Activated T-cell treated with anti-CD3 and anti-CD28 coated beads, Interleukin-2, amount 50 U/mL, for 4 hours (primary cell): Measurements from ENCODE around the gene HTR5A. TPM values are rescaled to one million over a fixed set of nuclear protein-coding genes. Genes with fewer than 3 reads are reported as not detected.
"Not testable (repeated sequence)": the region's sequence is repeated elsewhere in the genome, so short reads cannot be mapped to it uniquely, and the experiment has no call there.

Experiments used
- ATAC-seq, 2 donors: fragments of 200-7000 bp; cut with Tn5 transposase; one replicate each; pipeline ENCODE4 v1.10.0; 2021
- DNase-seq: peaks from one replicate; pipeline ENCODE4 v3.0.0-alpha.2; 2020
- H3K27me3 Mint-ChIP-seq: one replicate; pipeline ENCODE4 v1.8.0; 2021; ENCODE audit warnings: low read depth, mixed read lengths
- H3K36me3 Mint-ChIP-seq: one replicate; pipeline ENCODE4 v1.8.0; 2022; ENCODE audit warnings: mixed read lengths; ENCODE audit not compliant: insufficient read depth
- H3K4me1 Mint-ChIP-seq: one replicate; pipeline ENCODE4 v1.8.0; 2021; ENCODE audit warnings: low read depth, mixed read lengths
- H3K4me3 Mint-ChIP-seq: one replicate; pipeline ENCODE4 v1.8.0; 2021; ENCODE audit warnings: mild to moderate bottlenecking, moderate library complexity, mixed read lengths
- H3K9me3 Mint-ChIP-seq: one replicate; pipeline ENCODE4 v1.8.0; 2021; ENCODE audit warnings: mixed read lengths
- total RNA-seq, 3 donors: library from RNA; stranded (reverse); gene quantifications; one replicate each; pipeline ENCODE4 v1.2.1, GENCODE V29; 2021

The HTR5A gene
- total RNA-seq = not detected

GRCh38 chr7:155069992-155070751, at the start of gene HTR5A:
TSS of gene HTR5A (plus strand) at chr7:155070324. CDS start at chr7:155070900, 576 bp downstream.
- Mint-ChIP-seq H3K4me1 (no peaks in the 10 kb centered on the region), H3K4me3 (no peak within 1 kb of the TSS), H3K9me3 (no peaks in the 10 kb centered on the region), H3K27me3 (peaks cover 58% of the 10 kb centered on the region), H3K36me3 (no peaks in the 10 kb centered on the region)
- ATAC-seq (peak; percentile 98 to 99), DNase-seq (peak; percentile 60)

GRCh38 chr7:155020996-155021395, 49.1 kb upstream of the HTR5A start:
- H3K27me3 Mint-ChIP-seq = peaks cover 9% of the 10 kb centered on the region
- ATAC-seq = no peak
- H3K4me3 Mint-ChIP-seq = no peak overlapping the region
- no peaks in the 10 kb centered on the region for H3K4me1 Mint-ChIP-seq
- DNase-seq = no peak
- no peaks in the 10 kb centered on the region for H3K9me3 Mint-ChIP-seq
- H3K36me3 Mint-ChIP-seq = no peaks in the 10 kb centered on the region

GRCh38 chr7:155021699-155022145, 48.4 kb upstream of the HTR5A start:
- DNase-seq (no peak), ATAC-seq (no peak)
- Mint-ChIP-seq H3K4me1 (no peaks in the 10 kb centered on the region), H3K27me3 (peaks cover 7% of the 10 kb centered on the region), H3K4me3 (no peak overlapping the region), H3K9me3 (no peaks in the 10 kb centered on the region), H3K36me3 (no peaks in the 10 kb centered on the region)

- ATAC-seq = no peak
- H3K9me3 Mint-ChIP-seq = no peaks in the 10 kb centered on the region
- peaks cover 5% of the 10 kb centered on the region for H3K27me3 Mint-ChIP-seq
- no peaks in the 10 kb centered on the region for H3K36me3 Mint-ChIP-seq
- H3K4me1 Mint-ChIP-seq = no peaks in the 10 kb centered on the region
- no peak overlapping the region for H3K4me3 Mint-ChIP-seq
- no peak for DNase-seq
Measured at GRCh38 chr7:155027879-155028278, 42.2 kb upstream of the HTR5A start.

GRCh38 chr7:155032978-155033377, 37.1 kb upstream of the HTR5A start:
- H3K9me3 Mint-ChIP-seq = peaks cover 2% of the 10 kb centered on the region
- ATAC-seq = no peak
- H3K4me3 Mint-ChIP-seq = no peak overlapping the region
- no peaks in the 10 kb centered on the region for H3K36me3 Mint-ChIP-seq
- H3K4me1 Mint-ChIP-seq = no peaks in the 10 kb centered on the region
- H3K27me3 Mint-ChIP-seq = peaks cover 16% of the 10 kb centered on the region
- DNase-seq = no peak

GRCh38 chr7:155034495-155034894, 35.6 kb upstream of the HTR5A start:
- ATAC-seq, H3K9me3 Mint-ChIP-seq, DNase-seq, H3K4me1 Mint-ChIP-seq, H3K4me3 Mint-ChIP-seq, H3K36me3 Mint-ChIP-seq: not testable (repeated sequence)
- peaks cover 23% of the 10 kb centered on the region for H3K27me3 Mint-ChIP-seq

- DNase-seq = no peak
- H3K4me3 Mint-ChIP-seq = no peak overlapping the region
- no peak for ATAC-seq
- peaks cover 11% of the 10 kb centered on the region for H3K9me3 Mint-ChIP-seq
- peaks cover 32% of the 10 kb centered on the region for H3K27me3 Mint-ChIP-seq
- no peaks in the 10 kb centered on the region for H3K36me3 Mint-ChIP-seq
- H3K4me1 Mint-ChIP-seq = no peaks in the 10 kb centered on the region
Measured at GRCh38 chr7:155038335-155038734, 31.8 kb upstream of the HTR5A start.

- DNase-seq (no peak), ATAC-seq (no peak)
- Mint-ChIP-seq H3K4me1 (no peaks in the 10 kb centered on the region), H3K4me3 (no peak overlapping the region), H3K27me3 (peaks cover 23% of the 10 kb centered on the region), H3K36me3 (no peaks in the 10 kb centered on the region), H3K9me3 (peaks cover 10% of the 10 kb centered on the region)
Measured at GRCh38 chr7:155043756-155044155, 26.4 kb upstream of the HTR5A start.

GRCh38 chr7:155048006-155048405, 22.1 kb upstream of the HTR5A start:
- no peak for ATAC-seq
- H3K4me1 Mint-ChIP-seq = no peaks in the 10 kb centered on the region
- H3K36me3 Mint-ChIP-seq = no peaks in the 10 kb centered on the region

GRCh38 chr7:155051355-155051754, 18.8 kb upstream of the HTR5A start:
- Mint-ChIP-seq H3K9me3 (no peaks in the 10 kb centered on the region), H3K4me3 (no peak overlapping the region), H3K4me1 (no peaks in the 10 kb centered on the region), H3K27me3 (peaks cover 7% of the 10 kb centered on the region), H3K36me3 (no peaks in the 10 kb centered on the region)
- ATAC-seq = no peak
- DNase-seq = no peak

More at GRCh38 chr7:155048006-155048405, 22.1 kb upstream of the HTR5A start:
- H3K9me3 Mint-ChIP-seq = peaks cover 5% of the 10 kb centered on the region
- no peak overlapping the region for H3K4me3 Mint-ChIP-seq
- peaks cover 8% of the 10 kb centered on the region for H3K27me3 Mint-ChIP-seq
- DNase-seq = no peak

GRCh38 chr7:155053002-155053401, 17.1 kb upstream of the HTR5A start:
- Mint-ChIP-seq H3K9me3 (no peaks in the 10 kb centered on the region), H3K4me1 (no peaks in the 10 kb centered on the region), H3K27me3 (peaks cover 14% of the 10 kb centered on the region), H3K4me3 (no peak overlapping the region), H3K36me3 (no peaks in the 10 kb centered on the region)
- ATAC-seq = no peak
- DNase-seq = no peak

- no peak for ATAC-seq
- Mint-ChIP-seq H3K36me3 (no peaks in the 10 kb centered on the region), H3K4me1 (no peaks in the 10 kb centered on the region), H3K4me3 (no peak overlapping the region), H3K27me3 (peaks cover 12% of the 10 kb centered on the region), H3K9me3 (no peaks in the 10 kb centered on the region)
- no peak for DNase-seq
Measured at GRCh38 chr7:155054761-155055160, 15.4 kb upstream of the HTR5A start.

GRCh38 chr7:155057076-155057475, 13.0 kb upstream of the HTR5A start:
- H3K4me1 Mint-ChIP-seq = no peaks in the 10 kb centered on the region
- H3K27me3 Mint-ChIP-seq = peaks cover 18% of the 10 kb centered on the region
- ATAC-seq (no peak), DNase-seq (no peak)
- H3K36me3 Mint-ChIP-seq = no peaks in the 10 kb centered on the region
- H3K4me3 Mint-ChIP-seq = no peak overlapping the region
- no peaks in the 10 kb centered on the region for H3K9me3 Mint-ChIP-seq

- Mint-ChIP-seq H3K9me3 (no peaks in the 10 kb centered on the region), H3K4me3 (no peak overlapping the region), H3K27me3 (peaks cover 17% of the 10 kb centered on the region), H3K4me1 (no peaks in the 10 kb centered on the region), H3K36me3 (no peaks in the 10 kb centered on the region)
- DNase-seq (no peak), ATAC-seq (no peak)
Measured at GRCh38 chr7:155058896-155059295, 11.2 kb upstream of the HTR5A start.

- no peaks in the 10 kb centered on the region for H3K4me1 Mint-ChIP-seq
- H3K36me3 Mint-ChIP-seq = no peaks in the 10 kb centered on the region
- DNase-seq (no peak), ATAC-seq (no peak)
- no peaks in the 10 kb centered on the region for H3K9me3 Mint-ChIP-seq
- peaks cover 17% of the 10 kb centered on the region for H3K27me3 Mint-ChIP-seq
- H3K4me3 Mint-ChIP-seq = no peak overlapping the region
Measured at GRCh38 chr7:155059703-155060102, 10.4 kb upstream of the HTR5A start.
